ENCODE results near the gene PRKAA1.

Gene PRKAA1

DNA sequence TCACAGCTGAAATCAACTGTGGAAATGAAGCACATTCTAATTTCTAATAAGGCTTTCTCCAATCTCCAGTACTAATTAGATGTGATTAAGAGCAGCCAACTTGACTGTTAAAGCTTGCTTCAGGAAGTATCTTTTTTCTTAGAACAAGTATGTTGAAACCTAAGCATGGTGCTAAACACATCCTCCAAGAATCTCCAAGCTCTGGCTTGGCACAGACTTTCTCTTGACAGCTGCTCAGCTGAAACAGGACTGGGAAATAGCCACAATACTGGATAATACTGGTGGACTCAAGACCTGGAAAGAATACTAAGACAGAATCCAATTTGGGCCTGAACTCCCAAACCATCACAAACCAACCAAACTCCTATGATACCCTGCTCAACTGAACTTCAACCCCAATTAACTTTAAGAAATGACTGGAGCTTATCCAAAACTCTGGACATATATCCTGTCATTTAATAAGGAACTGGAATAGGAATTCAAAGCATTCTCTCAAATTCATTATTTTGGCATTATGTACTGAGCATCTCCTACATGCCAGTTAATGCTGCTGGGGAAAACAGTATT lies 16.2 kb downstream of the PRKAA1 start:
- H3K4me3 ChIP-seq (ENCODE audit: control insufficient read depth in 1 of 7, extremely low read depth in 1 of 7, insufficient read depth in 4 of 7, low read depth in 2 of 7, low read length in 6 of 7), result no peak overlapping the region
- no peaks in the 10 kb centered on the region for H3K27me3 ChIP-seq (replicated peaks in 2 of 5; ENCODE audit: control insufficient read depth in 4 of 5, insufficient read depth in 5 of 5, low read length in 4 of 5)
- ChIA-PET CTCF (interaction anchor here (1.0 kb wide), 1 partner anchor 20 kb away, joined by 4 read pairs; no protein-coding TSS in a partner anchor), POLR2A (interaction anchor here (0.7 kb wide), 1 partner anchor 9 kb away, joined by 3 read pairs; no protein-coding TSS in a partner anchor)
- no peak for DNase-seq
- H3K9me3 ChIP-seq (ENCODE audit: control extremely low read depth in 1 of 5, control insufficient read depth in 4 of 5, insufficient read depth in 2 of 5, low read depth in 1 of 5, low read length in 4 of 5), result no peaks in the 10 kb centered on the region
- H3K36me3 ChIP-seq (ENCODE audit: control insufficient read depth in 4 of 4, insufficient read depth in 4 of 4, low read length in 3 of 4), result peaks cover 0 to 4% (median 1%) of the 10 kb centered on the region in 4 experiments
- H3K4me1 ChIP-seq (ENCODE audit: control extremely low read depth in 1 of 4, control insufficient read depth in 4 of 4, insufficient read depth in 4 of 4, low read length in 3 of 4), result peaks cover 0 to 6% (median 4%) of the 10 kb centered on the region in 4 experiments
- no peak overlapping the region for H3K27ac ChIP-seq (ENCODE audit: insufficient read depth in 1 of 2, low read depth in 1 of 2, low read length in 2 of 2, poor library complexity in 1 of 2, severe bottlenecking in 2 of 2)

DNA sequence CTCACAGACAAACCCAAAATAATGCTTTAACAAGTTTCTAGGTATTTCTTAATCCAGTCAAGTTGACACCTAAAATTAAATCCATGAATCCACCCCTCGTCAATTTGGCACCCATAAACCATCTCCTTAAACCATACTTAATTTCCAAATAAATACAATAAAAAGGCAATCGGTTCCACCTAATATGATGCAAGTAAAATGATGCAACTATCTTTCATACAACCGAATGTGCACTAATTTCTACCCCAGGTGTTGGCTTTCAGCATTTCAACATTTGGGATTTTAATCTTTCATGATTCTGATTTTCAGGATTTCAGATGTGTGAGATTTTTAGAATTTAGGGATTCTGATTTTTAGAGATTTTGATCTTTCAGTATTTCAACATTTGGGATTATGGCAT lies 17.3 kb downstream of the PRKAA1 start:
- no peak overlapping the region for H3K27ac ChIP-seq (ENCODE audit: insufficient read depth in 1 of 2, low read depth in 1 of 2, low read length in 2 of 2, poor library complexity in 1 of 2, severe bottlenecking in 2 of 2)
- 100% methylated on average over 3 of the region's 3 CpGs for whole genome bisulfite sequencing (ENCODE audit: insufficient coverage)
- H3K27me3 ChIP-seq (replicated peaks in 2 of 5; ENCODE audit: control insufficient read depth in 4 of 5, insufficient read depth in 5 of 5, low read length in 4 of 5), result no peaks in the 10 kb centered on the region
- peaks cover 3 to 8% (median 6%) of the 10 kb centered on the region in 4 experiments for H3K36me3 ChIP-seq (ENCODE audit: control insufficient read depth in 4 of 4, insufficient read depth in 4 of 4, low read length in 3 of 4)
- CTCF ChIA-PET, result no interaction called here
- no peak overlapping the region for H3K4me3 ChIP-seq (ENCODE audit: control insufficient read depth in 1 of 7, extremely low read depth in 1 of 7, insufficient read depth in 4 of 7, low read depth in 2 of 7, low read length in 6 of 7)
- DNase-seq, result no peak
- H3K9me3 ChIP-seq (ENCODE audit: control extremely low read depth in 1 of 5, control insufficient read depth in 4 of 5, insufficient read depth in 2 of 5, low read depth in 1 of 5, low read length in 4 of 5), result no peaks in the 10 kb centered on the region
- POLR2A ChIA-PET, result no interaction called here
- H3K4me1 ChIP-seq (ENCODE audit: control extremely low read depth in 1 of 4, control insufficient read depth in 4 of 4, insufficient read depth in 4 of 4, low read length in 3 of 4), result peaks cover 3 to 15% (median 8%) of the 10 kb centered on the region in 4 experiments

DNA sequence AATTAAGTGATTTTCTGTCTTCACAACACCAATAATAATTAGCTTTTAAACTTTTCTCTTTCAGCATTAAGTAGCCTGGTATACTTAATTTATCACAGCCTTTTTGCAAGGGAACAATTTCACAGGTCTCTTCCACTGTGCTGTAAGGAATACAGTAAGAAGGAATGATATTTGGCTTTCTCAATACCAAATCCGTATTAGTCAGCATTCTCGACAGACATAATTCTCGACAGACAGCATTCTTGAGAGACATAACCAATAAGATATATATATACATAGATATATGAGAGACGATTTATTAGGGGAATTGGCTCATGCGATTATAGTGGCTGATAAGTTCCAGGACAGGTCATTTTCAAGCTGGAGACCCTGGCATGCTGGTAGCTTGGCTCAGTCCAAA lies 18.0 kb downstream of the PRKAA1 start:
- CTCF ChIA-PET, result interaction anchor here (0.8 kb wide), 1 partner anchor 11 kb away, joined by 3 read pairs; no protein-coding TSS in a partner anchor
- Histone ChIP-seq H3K4me1 (ENCODE audit: control extremely low read depth in 1 of 4, control insufficient read depth in 4 of 4, insufficient read depth in 4 of 4, low read length in 3 of 4) (peaks cover 3 to 16% (median 9%) of the 10 kb centered on the region in 4 experiments), H3K36me3 (ENCODE audit: control insufficient read depth in 4 of 4, insufficient read depth in 4 of 4, low read length in 3 of 4) (peaks cover 9 to 15% (median 11%) of the 10 kb centered on the region in 4 experiments), H3K27me3 (replicated peaks in 2 of 5; ENCODE audit: control insufficient read depth in 4 of 5, insufficient read depth in 5 of 5, low read length in 4 of 5) (no peaks in the 10 kb centered on the region), H3K4me3 (ENCODE audit: control insufficient read depth in 1 of 7, extremely low read depth in 1 of 7, insufficient read depth in 4 of 7, low read depth in 2 of 7, low read length in 6 of 7) (no peak overlapping the region), H3K9me3 (ENCODE audit: control extremely low read depth in 1 of 5, control insufficient read depth in 4 of 5, insufficient read depth in 2 of 5, low read depth in 1 of 5, low read length in 4 of 5) (no peaks in the 10 kb centered on the region), H3K27ac (ENCODE audit: insufficient read depth in 1 of 2, low read depth in 1 of 2, low read length in 2 of 2, poor library complexity in 1 of 2, severe bottlenecking in 2 of 2) (no peak overlapping the region)
- 100% methylated on average over 1 of the region's 5 CpGs for WGBS (ENCODE audit: insufficient coverage)
- POLR2A ChIA-PET, result no interaction called here
- DNase-seq, result no peak

DNA sequence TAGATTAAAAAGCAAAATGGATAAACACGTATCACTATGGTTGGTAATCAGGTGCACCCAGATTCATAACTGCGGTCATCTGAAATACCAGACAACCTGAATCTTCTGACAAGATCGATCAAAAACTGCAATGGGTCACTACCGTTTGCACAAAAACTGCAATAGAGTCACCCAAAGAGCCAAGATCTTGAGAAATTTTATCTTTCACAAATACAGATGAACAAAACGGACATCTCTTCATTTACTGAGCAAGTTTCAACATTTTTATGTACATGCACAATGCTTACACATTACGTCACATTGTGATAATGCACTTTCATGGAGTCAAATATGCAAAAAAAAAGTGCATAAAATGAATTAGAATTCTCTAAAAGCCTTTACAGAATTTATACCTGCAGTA lies 18.6 kb downstream of the PRKAA1 start:
- CTCF ChIA-PET, result interaction anchor here (0.8 kb wide), 1 partner anchor 12 kb away, joined by 3 read pairs; no protein-coding TSS in a partner anchor
- Histone ChIP-seq H3K27ac (ENCODE audit: insufficient read depth in 1 of 2, low read depth in 1 of 2, low read length in 2 of 2, poor library complexity in 1 of 2, severe bottlenecking in 2 of 2) (no peak overlapping the region), H3K27me3 (replicated peaks in 2 of 5; ENCODE audit: control insufficient read depth in 4 of 5, insufficient read depth in 5 of 5, low read length in 4 of 5) (no peaks in the 10 kb centered on the region), H3K4me3 (ENCODE audit: control insufficient read depth in 1 of 7, extremely low read depth in 1 of 7, insufficient read depth in 4 of 7, low read depth in 2 of 7, low read length in 6 of 7) (no peak overlapping the region), H3K4me1 (ENCODE audit: control extremely low read depth in 1 of 4, control insufficient read depth in 4 of 4, insufficient read depth in 4 of 4, low read length in 3 of 4) (peaks cover 3 to 16% (median 9%) of the 10 kb centered on the region in 4 experiments), H3K36me3 (ENCODE audit: control insufficient read depth in 4 of 4, insufficient read depth in 4 of 4, low read length in 3 of 4) (peaks cover 11 to 21% (median 14%) of the 10 kb centered on the region in 4 experiments), H3K9me3 (ENCODE audit: control extremely low read depth in 1 of 5, control insufficient read depth in 4 of 5, insufficient read depth in 2 of 5, low read depth in 1 of 5, low read length in 4 of 5) (no peaks in the 10 kb centered on the region)
- 100% methylated on average over 4 of the region's 6 CpGs for WGBS (ENCODE audit: insufficient coverage)
- POLR2A ChIA-PET, result no interaction called here
- no peak for DNase-seq

DNA sequence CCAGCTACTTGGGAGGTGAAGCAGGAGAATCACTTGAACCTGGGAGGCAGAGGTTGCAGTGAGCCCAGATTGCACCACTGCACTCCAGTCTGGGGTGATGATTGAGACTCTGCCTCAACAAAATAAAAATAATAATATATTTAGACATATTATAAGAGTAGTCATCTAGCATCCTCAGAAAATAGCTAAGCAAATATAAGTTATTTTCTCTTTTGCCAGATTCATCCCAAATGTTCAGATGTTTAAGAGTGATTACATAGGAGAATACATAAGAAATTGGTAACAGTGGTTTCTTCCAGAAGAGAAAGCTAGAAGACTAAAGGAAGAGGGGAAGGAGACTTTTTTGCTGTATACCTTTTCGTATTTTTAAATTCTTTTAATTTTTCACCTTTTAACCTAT lies 20.0 kb downstream of the PRKAA1 start:
- H3K4me1 ChIP-seq (ENCODE audit: control extremely low read depth in 1 of 4, control insufficient read depth in 4 of 4, insufficient read depth in 4 of 4, low read length in 3 of 4), result peaks cover 3 to 16% (median 9%) of the 10 kb centered on the region in 4 experiments
- ChIA-PET CTCF (interaction anchor here (0.6 to 1.2 kb wide), 3 partner anchors 10 to 1402 kb away, joined by 3 read pairs; no protein-coding TSS in a partner anchor), POLR2A (no interaction called here)
- H3K27ac ChIP-seq (ENCODE audit: insufficient read depth in 1 of 2, low read depth in 1 of 2, low read length in 2 of 2, poor library complexity in 1 of 2, severe bottlenecking in 2 of 2), result no peak overlapping the region
- H3K9me3 ChIP-seq (ENCODE audit: control extremely low read depth in 1 of 5, control insufficient read depth in 4 of 5, insufficient read depth in 2 of 5, low read depth in 1 of 5, low read length in 4 of 5), result no peaks in the 10 kb centered on the region
- H3K36me3 ChIP-seq (ENCODE audit: control insufficient read depth in 4 of 4, insufficient read depth in 4 of 4, low read length in 3 of 4), result peaks cover 16 to 32% (median 16%) of the 10 kb centered on the region in 4 experiments
- WGBS (ENCODE audit: insufficient coverage), result no CpG with 5 or more reads among the region's 1 CpG
- DNase-seq, result no peak
- no peak overlapping the region for H3K4me3 ChIP-seq (ENCODE audit: control insufficient read depth in 1 of 7, extremely low read depth in 1 of 7, insufficient read depth in 4 of 7, low read depth in 2 of 7, low read length in 6 of 7)
- no peaks in the 10 kb centered on the region for H3K27me3 ChIP-seq (replicated peaks in 2 of 5; ENCODE audit: control insufficient read depth in 4 of 5, insufficient read depth in 5 of 5, low read length in 4 of 5)

DNA sequence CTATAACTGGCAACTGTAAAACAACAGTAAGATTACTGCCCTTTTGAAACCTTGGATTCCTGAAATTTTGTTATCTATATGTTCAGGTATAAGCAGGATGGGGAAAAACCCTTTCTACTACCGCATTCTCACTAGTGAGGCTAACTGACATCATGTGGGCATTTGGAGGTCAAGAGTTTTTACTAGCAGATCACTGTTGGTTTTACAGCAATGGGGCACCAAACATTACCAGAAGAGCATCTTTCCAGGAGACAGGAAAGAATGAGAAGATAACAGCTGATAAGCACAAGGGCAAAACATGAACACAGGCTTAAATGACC lies 21.6 kb downstream of the PRKAA1 start:
- no peaks in the 10 kb centered on the region for H3K9me3 ChIP-seq (ENCODE audit: control extremely low read depth in 1 of 5, control insufficient read depth in 4 of 5, insufficient read depth in 2 of 5, low read depth in 1 of 5, low read length in 4 of 5)
- peaks cover 16 to 42% (median 22%) of the 10 kb centered on the region in 4 experiments for H3K36me3 ChIP-seq (ENCODE audit: control insufficient read depth in 4 of 4, insufficient read depth in 4 of 4, low read length in 3 of 4)
- no peak for DNase-seq
- peak overlapping the region in 1 of 2 experiments; percentile 47 for H3K27ac ChIP-seq (ENCODE audit: insufficient read depth in 1 of 2, low read depth in 1 of 2, low read length in 2 of 2, poor library complexity in 1 of 2, severe bottlenecking in 2 of 2)
- H3K27me3 ChIP-seq (replicated peaks in 2 of 5; ENCODE audit: control insufficient read depth in 4 of 5, insufficient read depth in 5 of 5, low read length in 4 of 5), result no peaks in the 10 kb centered on the region
- CTCF ChIA-PET, result interaction anchor here (1.0 to 2.8 kb wide), 4 partner anchors 11 to 31 kb away, joined by 4 to 17 read pairs (median 4); no protein-coding TSS in a partner anchor
- H3K4me3 ChIP-seq (ENCODE audit: control insufficient read depth in 1 of 7, extremely low read depth in 1 of 7, insufficient read depth in 4 of 7, low read depth in 2 of 7, low read length in 6 of 7), result no peak overlapping the region
- POLR2A ChIA-PET, result no interaction called here
- H3K4me1 ChIP-seq (ENCODE audit: control extremely low read depth in 1 of 4, control insufficient read depth in 4 of 4, insufficient read depth in 4 of 4, low read length in 3 of 4), result peaks cover 0 to 12% (median 8%) of the 10 kb centered on the region in 4 experiments
- 40% methylated on average over 1 of the region's 1 CpG for WGBS (ENCODE audit: insufficient coverage)

DNA sequence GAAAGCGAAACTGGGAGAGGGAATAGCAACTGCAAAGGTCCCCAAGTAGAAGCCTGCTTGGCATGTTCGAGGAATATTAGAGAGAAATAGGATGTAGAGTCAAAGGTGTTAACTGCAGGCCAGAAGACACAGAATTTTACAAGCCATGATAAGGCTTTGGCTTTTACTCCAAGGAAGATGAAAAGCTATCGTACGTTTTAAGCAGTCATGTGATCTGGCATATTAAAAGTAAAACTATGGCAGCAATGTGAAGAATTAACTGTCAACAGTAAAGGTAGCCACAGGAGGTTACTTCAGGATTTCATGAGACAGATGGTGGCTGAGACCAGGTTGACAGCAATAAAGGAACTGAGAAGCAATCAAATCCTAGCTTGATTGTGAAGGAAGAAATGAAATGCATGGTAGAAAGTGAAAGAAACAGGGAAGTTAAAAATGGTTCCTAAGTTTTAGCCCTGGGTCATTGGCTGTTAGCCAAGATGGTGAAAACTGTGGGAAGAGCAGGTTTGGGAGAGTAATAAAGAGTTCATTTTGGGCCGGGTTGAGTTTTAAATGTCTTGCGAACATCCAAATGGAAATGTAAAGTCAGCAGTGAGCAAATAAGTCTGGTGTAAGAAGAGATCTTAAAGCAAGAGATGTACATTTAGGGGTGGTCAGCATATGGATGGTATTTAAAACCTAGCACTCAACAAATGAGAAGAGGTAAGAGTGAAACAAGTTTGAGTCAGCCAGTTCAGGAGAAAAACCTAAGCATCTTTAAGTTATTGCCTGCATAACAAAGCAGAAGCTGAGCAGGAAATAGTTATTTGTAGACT lies 22.1 kb downstream of the PRKAA1 start:
- 90% methylated on average over 6 of the region's 6 CpGs for WGBS (ENCODE audit: insufficient coverage)
- H3K27ac ChIP-seq (ENCODE audit: insufficient read depth in 1 of 2, low read depth in 1 of 2, low read length in 2 of 2, poor library complexity in 1 of 2, severe bottlenecking in 2 of 2), result peak overlapping the region in 1 of 2 experiments; percentile 47
- peak in 1 of 3 donors; percentile 27 for DNase-seq
- H3K27me3 ChIP-seq (replicated peaks in 2 of 5; ENCODE audit: control insufficient read depth in 4 of 5, insufficient read depth in 5 of 5, low read length in 4 of 5), result no peaks in the 10 kb centered on the region
- H3K36me3 ChIP-seq (ENCODE audit: control insufficient read depth in 4 of 4, insufficient read depth in 4 of 4, low read length in 3 of 4), result peaks cover 18 to 48% (median 25%) of the 10 kb centered on the region in 4 experiments
- POLR2A ChIA-PET, result no interaction called here
- no peaks in the 10 kb centered on the region for H3K9me3 ChIP-seq (ENCODE audit: control extremely low read depth in 1 of 5, control insufficient read depth in 4 of 5, insufficient read depth in 2 of 5, low read depth in 1 of 5, low read length in 4 of 5)
- peaks cover 0 to 12% (median 8%) of the 10 kb centered on the region in 4 experiments for H3K4me1 ChIP-seq (ENCODE audit: control extremely low read depth in 1 of 4, control insufficient read depth in 4 of 4, insufficient read depth in 4 of 4, low read length in 3 of 4)
- no peak overlapping the region for H3K4me3 ChIP-seq (ENCODE audit: control insufficient read depth in 1 of 7, extremely low read depth in 1 of 7, insufficient read depth in 4 of 7, low read depth in 2 of 7, low read length in 6 of 7)
- CTCF ChIA-PET, result interaction anchor here (1.0 to 3.3 kb wide), 8 partner anchors 12 to 65 kb away, joined by 3 to 17 read pairs (median 4); partner anchors contain the start of genes CARD6 and RPL37

Data from common myeloid progenitor, CD34-positive (primary cell).